ENCODE results near the gene SLC25A38. TPM values are rescaled to one million over a fixed set of nuclear protein-coding genes. Genes with fewer than 3 reads are reported as not detected.
A peak's percentile ranks its signal among the peaks of the same experiment; 100 is the strongest.

SLC25A38 gene
- total RNA-seq, 2 experiments from 2014 or later = 36.2 to 55.9 TPM

DNA sequence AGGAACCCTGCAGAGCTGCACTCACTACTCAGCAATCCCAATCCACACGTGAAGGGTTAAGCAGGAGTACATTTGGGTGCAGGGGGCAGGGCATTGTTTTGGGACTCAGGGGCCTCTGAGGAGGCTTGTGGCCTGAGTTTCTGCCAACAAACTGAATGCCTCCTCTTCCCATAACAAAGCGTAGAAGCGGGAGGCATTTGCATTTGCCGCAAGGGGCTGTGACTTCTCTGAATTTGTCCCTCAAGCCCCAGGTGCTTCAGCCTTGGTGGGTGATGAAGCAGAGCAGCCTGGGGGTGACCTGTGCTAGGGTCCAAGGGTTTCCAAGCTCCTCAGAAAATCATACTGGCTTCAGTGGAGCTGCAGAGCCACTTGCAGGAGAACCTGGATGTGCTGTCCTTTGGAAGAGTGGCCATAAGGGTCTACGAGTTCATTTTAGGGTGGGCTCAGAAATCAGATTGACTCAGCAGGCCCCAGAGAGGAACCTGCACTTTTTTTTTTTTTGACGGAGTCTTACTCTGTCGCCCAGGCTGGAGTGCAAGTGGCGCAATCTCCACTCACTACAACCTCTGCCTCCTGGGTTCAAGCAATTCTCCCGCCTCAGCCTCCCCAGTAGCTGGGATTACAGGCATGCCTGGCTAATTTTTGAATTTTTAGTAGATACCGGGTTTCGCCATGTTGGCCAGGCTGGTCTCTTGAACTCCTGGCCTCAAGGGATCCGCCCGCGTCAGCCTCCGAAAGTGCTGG lies 21.9 kb downstream of the SLC25A38 start:
- Mint-ChIP-seq H3K4me1 (peaks cover 46% of the 10 kb centered on the region), H3K4me3 (no peak overlapping the region), H3K27ac (peak overlapping the region; percentile 91), H3K9me3 (ENCODE audit: low read depth) (no peaks in the 10 kb centered on the region), H3K36me3 (peaks cover 35% of the 10 kb centered on the region), H3K27me3 (no peaks in the 10 kb centered on the region)
- ATAC-seq = no peak
- DNase-seq = no peak
- CTCF ChIA-PET = interaction anchor here (0.6 to 5.0 kb wide), 5 partner anchors 7 to 115 kb away, joined by 3 to 42 read pairs (median 11); no protein-coding TSS in a partner anchor

DNA sequence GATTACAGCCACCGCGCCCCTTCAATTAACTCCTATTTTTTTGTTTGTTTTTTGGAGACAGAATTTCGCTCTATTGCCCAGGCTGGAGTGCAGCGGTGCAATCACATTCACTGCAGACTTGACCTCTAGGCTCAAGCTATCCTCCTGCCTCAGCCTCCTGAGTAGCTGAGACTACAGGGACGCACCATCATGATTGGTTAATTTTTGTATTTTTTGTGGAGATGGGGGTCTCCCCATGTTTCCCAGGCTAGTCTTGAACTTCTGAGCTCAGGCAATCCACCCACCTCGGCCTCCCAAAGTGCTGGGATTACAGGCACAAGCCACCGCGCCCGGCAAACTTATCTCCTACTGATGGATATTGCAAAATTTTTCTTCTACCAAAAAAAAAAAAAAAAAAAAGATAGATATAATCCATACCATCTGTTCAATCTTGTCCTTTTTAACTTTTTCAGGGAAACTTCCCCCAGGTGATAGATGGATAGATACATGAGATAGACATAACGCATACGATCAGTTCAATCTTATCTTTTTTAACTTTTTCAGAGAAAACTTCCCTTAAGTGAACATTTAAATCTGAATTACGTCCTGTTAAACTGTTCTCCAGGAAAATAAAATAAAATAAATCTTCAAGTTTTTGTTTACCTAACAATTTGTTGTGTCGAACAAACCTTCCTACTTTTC lies 22.7 kb downstream of the SLC25A38 start:
- Mint-ChIP-seq H3K4me1 (peaks cover 46% of the 10 kb centered on the region), H3K36me3 (peaks cover 35% of the 10 kb centered on the region), H3K27ac (peak overlapping the region; percentile 91), H3K9me3 (ENCODE audit: low read depth) (no peaks in the 10 kb centered on the region), H3K27me3 (no peaks in the 10 kb centered on the region), H3K4me3 (peak overlapping the region; percentile 90)
- CTCF ChIA-PET = interaction anchor here (0.6 to 5.0 kb wide), 11 partner anchors 8 to 278 kb away, joined by 3 to 42 read pairs (median 9); no protein-coding TSS in a partner anchor
- ATAC-seq (no peak), DNase-seq (no peak)

- ATAC-seq (peak; percentile 91), DNase-seq (peak; percentile 98)
- peaks cover 48% of the 10 kb centered on the region for H3K4me1 Mint-ChIP-seq
- no peaks in the 10 kb centered on the region for H3K9me3 Mint-ChIP-seq (ENCODE audit: low read depth)
- H3K4me3 Mint-ChIP-seq = peak within 1 kb of the TSS; percentile 90
- H3K27me3 Mint-ChIP-seq = no peaks in the 10 kb centered on the region
- peak within 1 kb of the TSS; percentile 91 for H3K27ac Mint-ChIP-seq
- CTCF ChIA-PET = interaction anchor here (0.7 to 5.0 kb wide), 13 partner anchors 9 to 407 kb away, joined by 3 to 42 read pairs (median 7); no protein-coding TSS in a partner anchor
- peaks cover 41% of the 10 kb centered on the region for H3K36me3 Mint-ChIP-seq
These were observed 23.4 kb downstream of the SLC25A38 start, which contains the start of gene RPSA for GRCh38 chr3:39406368-39407258. RPSA (plus strand) TSS chr3:39406720; CDS start chr3:39407654, 934 bp downstream.

DNA sequence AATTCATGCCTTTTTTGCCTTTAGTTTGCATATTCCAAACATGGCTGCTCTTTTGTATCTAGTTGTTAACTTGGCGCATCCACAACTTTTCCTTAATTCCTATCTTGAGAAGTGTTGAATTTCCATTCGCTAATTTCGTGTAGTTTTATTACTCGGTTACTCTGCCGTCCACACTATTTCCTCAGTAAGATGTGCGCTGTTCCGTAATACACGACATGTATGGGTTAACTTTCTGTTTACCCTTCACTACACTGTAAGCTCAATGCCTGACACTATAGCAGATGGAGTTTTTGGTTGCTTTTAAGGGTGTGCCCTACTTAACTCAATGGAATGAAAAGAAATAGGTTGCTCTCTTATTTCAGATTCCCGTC lies 24.1 kb downstream of the SLC25A38 start:
- Mint-ChIP-seq H3K27me3 (no peaks in the 10 kb centered on the region), H3K4me1 (peaks cover 45% of the 10 kb centered on the region), H3K27ac (peak overlapping the region; percentile 91), H3K36me3 (peaks cover 44% of the 10 kb centered on the region), H3K4me3 (peak overlapping the region; percentile 90), H3K9me3 (ENCODE audit: low read depth) (no peaks in the 10 kb centered on the region)
- DNase-seq = no peak
- no peak for ATAC-seq
- CTCF ChIA-PET = interaction anchor here (0.7 to 5.0 kb wide), 14 partner anchors 9 to 407 kb away, joined by 3 to 42 read pairs (median 6); no protein-coding TSS in a partner anchor

DNA sequence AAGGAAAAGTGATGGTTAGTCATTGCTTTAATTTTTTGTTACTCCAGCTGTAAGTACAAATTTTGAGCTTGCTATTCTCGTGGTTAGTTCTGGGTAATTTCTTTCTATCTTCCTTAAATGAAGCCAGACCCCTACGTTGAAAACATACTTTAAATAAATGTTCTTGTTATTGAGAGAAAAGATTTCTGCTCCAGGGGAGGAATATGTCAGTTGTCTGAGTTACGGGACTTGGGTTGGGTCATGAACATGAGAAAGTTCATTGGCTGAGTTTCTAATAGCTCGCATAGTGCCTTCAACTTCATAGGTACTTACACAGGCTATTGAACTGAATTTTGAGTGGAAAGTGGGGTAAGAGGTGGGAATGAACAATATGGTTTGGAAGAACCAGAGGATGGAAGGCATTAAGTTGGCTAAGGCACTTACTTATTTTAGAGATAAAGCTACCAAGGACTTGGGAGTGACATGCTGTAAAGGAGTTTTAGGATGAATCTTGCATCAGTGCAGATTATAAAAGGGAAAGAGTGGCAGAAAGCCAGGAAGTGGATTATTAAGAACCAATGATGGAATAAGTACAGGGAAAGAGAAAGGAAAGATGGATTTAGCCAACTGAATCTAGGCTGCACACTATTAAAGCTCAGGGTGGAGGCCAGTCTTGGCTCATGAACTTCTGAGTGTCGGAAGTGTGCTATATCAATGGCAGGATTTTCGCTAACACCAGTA lies 24.8 kb downstream of the SLC25A38 start:
- DNase-seq (no peak), ATAC-seq (no peak)
- Mint-ChIP-seq H3K36me3 (peaks cover 51% of the 10 kb centered on the region), H3K27ac (peak overlapping the region; percentile 91), H3K4me3 (peak overlapping the region; percentile 90), H3K4me1 (peaks cover 45% of the 10 kb centered on the region), H3K9me3 (ENCODE audit: low read depth) (no peaks in the 10 kb centered on the region), H3K27me3 (no peaks in the 10 kb centered on the region)
- CTCF ChIA-PET = interaction anchor here (0.7 to 5.0 kb wide), 12 partner anchors 8 to 259 kb away, joined by 3 to 42 read pairs (median 4); no protein-coding TSS in a partner anchor

GRCh38 chr3:39408493-39409372 lies 25.6 kb downstream of the SLC25A38 start:
- Mint-ChIP-seq H3K4me3 (peak overlapping the region; percentile 90), H3K4me1 (peaks cover 45% of the 10 kb centered on the region), H3K27me3 (no peaks in the 10 kb centered on the region), H3K36me3 (peaks cover 59% of the 10 kb centered on the region), H3K9me3 (ENCODE audit: low read depth) (no peaks in the 10 kb centered on the region), H3K27ac (peak overlapping the region; percentile 70)
- CTCF ChIA-PET = interaction anchor here (0.7 to 5.0 kb wide), 11 partner anchors 7 to 1199 kb away, joined by 3 to 42 read pairs (median 4); no protein-coding TSS in a partner anchor
- peak; percentile 50 for DNase-seq
- no peak for ATAC-seq

- ATAC-seq (no peak), DNase-seq (no peak)
- Mint-ChIP-seq H3K27ac (peak overlapping the region; percentile 77), H3K4me3 (peak overlapping the region; percentile 52), H3K4me1 (peaks cover 42% of the 10 kb centered on the region), H3K9me3 (ENCODE audit: low read depth) (no peaks in the 10 kb centered on the region), H3K36me3 (peaks cover 60% of the 10 kb centered on the region), H3K27me3 (no peaks in the 10 kb centered on the region)
- CTCF ChIA-PET = interaction anchor here (0.9 to 5.0 kb wide), 4 partner anchors 8 to 121 kb away, joined by 3 to 42 read pairs (median 8); no protein-coding TSS in a partner anchor
These were observed 26.5 kb downstream of the SLC25A38 start for GRCh38 chr3:39409514-39410136.

- CTCF ChIA-PET = interaction anchor here (1.1 to 2.7 kb wide), 2 partner anchors 88 to 123 kb away, joined by 3 to 10 read pairs; no protein-coding TSS in a partner anchor
- Mint-ChIP-seq H3K27me3 (no peaks in the 10 kb centered on the region), H3K9me3 (ENCODE audit: low read depth) (no peaks in the 10 kb centered on the region), H3K4me1 (peaks cover 38% of the 10 kb centered on the region), H3K27ac (no peak overlapping the region), H3K4me3 (no peak overlapping the region), H3K36me3 (peaks cover 64% of the 10 kb centered on the region)
- ATAC-seq = no peak
- DNase-seq = no peak
These were observed 27.7 kb downstream of the SLC25A38 start for GRCh38 chr3:39410893-39411292.

- DNase-seq = no peak
- H3K4me1 Mint-ChIP-seq = peaks cover 33% of the 10 kb centered on the region
- H3K27ac Mint-ChIP-seq = no peak overlapping the region
- peaks cover 56% of the 10 kb centered on the region for H3K36me3 Mint-ChIP-seq
- H3K9me3 Mint-ChIP-seq (ENCODE audit: low read depth) = no peaks in the 10 kb centered on the region
- CTCF ChIA-PET = interaction anchor here (2.7 kb wide), 1 partner anchor 86 kb away, joined by 10 read pairs; no protein-coding TSS in a partner anchor
- ATAC-seq = no peak
- H3K4me3 Mint-ChIP-seq = no peak overlapping the region
- H3K27me3 Mint-ChIP-seq = no peaks in the 10 kb centered on the region
These were observed 29.6 kb downstream of the SLC25A38 start for GRCh38 chr3:39412668-39413260.

- Mint-ChIP-seq H3K27ac (no peak overlapping the region), H3K9me3 (ENCODE audit: low read depth) (no peaks in the 10 kb centered on the region), H3K4me1 (peaks cover 25% of the 10 kb centered on the region), H3K27me3 (no peaks in the 10 kb centered on the region), H3K36me3 (peaks cover 47% of the 10 kb centered on the region), H3K4me3 (no peak overlapping the region)
- ATAC-seq = no peak
- DNase-seq = no peak
- CTCF ChIA-PET = interaction anchor here (1.4 to 4.4 kb wide), 4 partner anchors 7 to 85 kb away, joined by 3 to 30 read pairs (median 9); partner anchors contain the start of gene RPSA
These were observed 30.7 kb downstream of the SLC25A38 start for GRCh38 chr3:39413691-39414420.

All from activated CD8-positive, alpha-beta memory T cell treated with anti-CD3 and anti-CD28 coated beads, Interleukin-2, amount 10 ng/mL, durations not matched to agents 7 days and 5 days (primary cell).